ENCODE data around the gene WDR1.

DNA sequence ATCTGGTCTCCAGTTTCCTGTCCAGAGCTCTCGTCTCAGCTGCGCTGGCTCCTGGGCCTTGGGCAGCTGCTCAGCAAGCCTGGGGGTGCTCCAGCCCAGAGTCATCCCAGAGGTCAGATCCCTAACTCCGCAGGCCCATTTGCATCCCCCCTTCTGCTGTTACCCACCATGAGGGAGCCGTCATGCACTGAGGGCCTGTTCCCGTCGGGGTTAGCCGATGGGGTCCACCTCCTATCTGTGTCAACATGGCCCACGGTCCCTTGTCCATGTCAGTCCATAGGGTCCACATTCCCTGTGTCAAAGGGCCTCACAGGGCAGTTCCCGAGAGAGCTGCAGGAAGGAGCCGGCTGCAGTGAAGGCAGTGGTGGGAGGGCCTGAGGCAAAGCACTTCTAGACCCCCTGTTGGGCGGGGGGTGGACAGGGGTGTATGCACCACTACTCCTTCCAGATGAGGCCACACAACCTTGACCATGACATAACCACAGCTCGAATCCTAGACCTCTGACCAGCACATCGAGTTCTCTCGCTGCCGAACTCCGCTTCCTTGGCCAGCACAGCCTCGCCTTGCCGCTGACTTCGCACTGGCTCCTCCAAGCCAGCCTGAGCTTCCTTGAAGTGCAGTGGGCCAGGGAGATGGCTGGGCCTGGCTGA, 24.9 kb downstream of the WDR1 start:
- TF ChIP-seq, protein P1, sequence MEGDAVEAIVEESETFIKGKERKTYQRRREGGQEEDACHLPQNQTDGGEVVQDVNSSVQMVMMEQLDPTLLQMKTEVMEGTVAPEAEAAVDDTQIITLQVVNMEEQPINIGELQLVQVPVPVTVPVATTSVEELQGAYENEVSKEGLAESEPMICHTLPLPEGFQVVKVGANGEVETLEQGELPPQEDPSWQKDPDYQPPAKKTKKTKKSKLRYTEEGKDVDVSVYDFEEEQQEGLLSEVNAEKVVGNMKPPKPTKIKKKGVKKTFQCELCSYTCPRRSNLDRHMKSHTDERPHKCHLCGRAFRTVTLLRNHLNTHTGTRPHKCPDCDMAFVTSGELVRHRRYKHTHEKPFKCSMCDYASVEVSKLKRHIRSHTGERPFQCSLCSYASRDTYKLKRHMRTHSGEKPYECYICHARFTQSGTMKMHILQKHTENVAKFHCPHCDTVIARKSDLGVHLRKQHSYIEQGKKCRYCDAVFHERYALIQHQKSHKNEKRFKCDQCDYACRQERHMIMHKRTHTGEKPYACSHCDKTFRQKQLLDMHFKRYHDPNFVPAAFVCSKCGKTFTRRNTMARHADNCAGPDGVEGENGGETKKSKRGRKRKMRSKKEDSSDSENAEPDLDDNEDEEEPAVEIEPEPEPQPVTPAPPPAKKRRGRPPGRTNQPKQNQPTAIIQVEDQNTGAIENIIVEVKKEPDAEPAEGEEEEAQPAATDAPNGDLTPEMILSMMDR (conservative IDR thresholded peaks at IDR 0.05; ENCODE audit: low read depth, low read length) = no peak
- no peak for TF ChIP-seq EZH2 (IDR thresholded peaks at IDR 0.05; ENCODE audit: borderline replicate concordance, low read depth, low read length, poor library complexity, severe bottlenecking)
